Measurements from ENCODE around the gene AKAP8.
"Not testable (repeated sequence)": the region's sequence is repeated elsewhere in the genome, so short reads cannot be mapped to it uniquely, and the experiment has no call there.

DNA sequence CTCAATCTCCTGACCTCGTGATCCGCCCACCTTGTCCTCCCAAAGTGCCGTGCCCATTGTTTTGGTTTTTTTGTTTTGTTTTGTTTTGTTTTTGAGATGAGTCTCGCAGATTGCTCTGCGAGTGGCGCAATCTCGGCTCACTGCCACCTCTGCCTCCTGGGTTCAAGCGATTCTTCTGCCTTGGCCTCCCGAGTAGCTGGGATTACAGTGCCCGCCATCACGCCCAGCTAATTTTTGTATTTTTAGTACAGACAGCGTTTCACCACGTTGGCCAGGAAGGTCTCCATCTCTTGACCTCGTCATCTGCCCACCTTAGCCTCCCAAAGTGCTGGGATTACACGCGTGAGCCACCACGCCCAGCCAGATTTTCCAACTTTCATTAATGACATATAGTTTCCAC, 15.7 kb upstream of the AKAP8 start:
- TF ChIP-seq, protein P1, sequence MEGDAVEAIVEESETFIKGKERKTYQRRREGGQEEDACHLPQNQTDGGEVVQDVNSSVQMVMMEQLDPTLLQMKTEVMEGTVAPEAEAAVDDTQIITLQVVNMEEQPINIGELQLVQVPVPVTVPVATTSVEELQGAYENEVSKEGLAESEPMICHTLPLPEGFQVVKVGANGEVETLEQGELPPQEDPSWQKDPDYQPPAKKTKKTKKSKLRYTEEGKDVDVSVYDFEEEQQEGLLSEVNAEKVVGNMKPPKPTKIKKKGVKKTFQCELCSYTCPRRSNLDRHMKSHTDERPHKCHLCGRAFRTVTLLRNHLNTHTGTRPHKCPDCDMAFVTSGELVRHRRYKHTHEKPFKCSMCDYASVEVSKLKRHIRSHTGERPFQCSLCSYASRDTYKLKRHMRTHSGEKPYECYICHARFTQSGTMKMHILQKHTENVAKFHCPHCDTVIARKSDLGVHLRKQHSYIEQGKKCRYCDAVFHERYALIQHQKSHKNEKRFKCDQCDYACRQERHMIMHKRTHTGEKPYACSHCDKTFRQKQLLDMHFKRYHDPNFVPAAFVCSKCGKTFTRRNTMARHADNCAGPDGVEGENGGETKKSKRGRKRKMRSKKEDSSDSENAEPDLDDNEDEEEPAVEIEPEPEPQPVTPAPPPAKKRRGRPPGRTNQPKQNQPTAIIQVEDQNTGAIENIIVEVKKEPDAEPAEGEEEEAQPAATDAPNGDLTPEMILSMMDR (IDR thresholded peaks at IDR 0.05) = not testable (repeated sequence)
- TF ChIP-seq POLR2A (IDR thresholded peaks at IDR 0.05) = not testable (repeated sequence)
